Neuron (in vitro differentiated cells): ENCODE data around the gene MID2.

ENCODE experiments used
- H2AFZ ChIP-seq: one replicate; pipeline ENCODE4 v1.6.1; 2013; ENCODE audit warnings: low read depth, mild to moderate bottlenecking, inconsistent platforms, low read length, moderate library complexity
- H3K27me3 ChIP-seq: one replicate; pipeline ENCODE4 v1.6.1; 2013; ENCODE audit warnings: low read length; ENCODE audit not compliant: insufficient read depth
- H3K36me3 ChIP-seq: one replicate; pipeline ENCODE4 v1.6.1; 2013; ENCODE audit warnings: low read length; ENCODE audit not compliant: insufficient read depth
- H3K4me1 ChIP-seq: one replicate; pipeline ENCODE4 v1.6.1; 2013; ENCODE audit warnings: low read length; ENCODE audit not compliant: insufficient read depth
- H3K4me3 ChIP-seq: 2 replicates; pipeline ENCODE4 v1.5.1; 2013; ENCODE audit warnings: mild to moderate bottlenecking, low read length, moderate library complexity
- H3K9me3 ChIP-seq: one replicate; pipeline ENCODE4 v1.6.1; 2013; ENCODE audit warnings: low read length

The MID2 gene

DNA sequence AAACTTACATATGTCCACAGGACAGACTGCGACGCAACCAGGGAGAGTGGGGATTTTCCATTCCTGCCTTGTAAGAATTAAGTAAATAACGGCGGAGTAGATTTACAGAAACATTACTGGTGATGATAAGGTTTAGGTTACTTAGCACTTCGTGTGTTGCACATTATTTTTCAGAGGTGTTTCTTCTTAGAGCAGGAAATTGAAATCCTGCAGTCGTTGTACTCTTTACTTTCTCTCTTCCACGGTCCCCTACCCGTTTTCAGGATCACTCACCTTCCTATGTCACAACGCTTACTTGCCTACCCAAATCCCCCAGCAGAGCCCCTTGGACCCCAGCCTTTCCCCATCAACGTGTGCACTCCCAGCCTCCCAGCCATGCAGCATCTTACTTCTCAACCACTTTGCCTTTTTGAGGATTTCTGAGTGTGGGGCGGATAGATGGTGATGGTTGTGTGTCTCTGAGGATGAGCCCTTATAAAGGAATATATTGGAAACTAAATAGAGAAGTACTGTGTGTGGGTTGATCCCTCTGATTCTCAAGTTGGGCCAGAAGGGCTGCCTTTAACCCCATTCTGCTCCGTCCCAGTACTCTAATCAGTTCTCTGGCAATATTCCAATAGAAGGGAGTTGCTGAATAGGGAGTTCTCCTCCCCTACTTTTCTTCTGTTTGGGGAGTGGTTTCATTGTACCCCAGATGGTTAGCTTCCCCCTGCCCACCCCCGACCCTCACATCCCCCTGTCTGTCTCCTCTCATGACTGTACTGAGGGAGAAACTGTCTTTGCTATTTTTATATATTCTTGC is 1.6 kb downstream of the MID2 start:
- H3K4me1 ChIP-seq, result peaks cover 2% of the 10 kb centered on the region
- peak overlapping the region; percentile 30 for H3K4me3 ChIP-seq
- peaks cover 25% of the 10 kb centered on the region for H3K27me3 ChIP-seq
- H2AFZ ChIP-seq, result no peak overlapping the region
- no peaks in the 10 kb centered on the region for H3K9me3 ChIP-seq
- H3K36me3 ChIP-seq, result no peaks in the 10 kb centered on the region

DNA sequence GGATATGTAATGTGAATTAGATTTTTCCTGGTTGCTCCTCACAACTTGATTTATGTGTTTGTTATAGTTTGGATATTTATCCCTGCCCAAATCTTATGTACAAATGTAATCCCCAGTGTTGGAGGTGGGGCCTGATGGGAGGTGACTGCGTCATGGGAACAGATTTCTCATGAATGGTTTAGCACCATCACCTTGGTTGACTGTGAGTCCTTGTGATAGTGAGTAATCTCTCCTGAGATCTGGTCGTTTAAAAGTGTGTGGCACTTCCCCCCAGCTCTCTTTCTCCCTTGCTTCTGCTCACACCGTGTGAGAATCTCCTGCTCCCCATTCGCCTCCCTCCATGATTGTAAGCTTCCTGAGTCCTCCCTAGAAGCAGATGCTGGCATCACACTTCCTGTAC is 2.2 kb downstream of the MID2 start:
- H3K9me3 ChIP-seq, result no peaks in the 10 kb centered on the region
- H3K36me3 ChIP-seq, result no peaks in the 10 kb centered on the region
- peaks cover 25% of the 10 kb centered on the region for H3K27me3 ChIP-seq
- peaks cover 2% of the 10 kb centered on the region for H3K4me1 ChIP-seq
- no peak overlapping the region for H2AFZ ChIP-seq
- H3K4me3 ChIP-seq, result no peak overlapping the region

- Histone ChIP-seq H3K36me3 (no peaks in the 10 kb centered on the region), H2AFZ (no peak overlapping the region), H3K27me3 (peaks cover 24% of the 10 kb centered on the region), H3K4me1 (peaks cover 2% of the 10 kb centered on the region), H3K9me3 (no peaks in the 10 kb centered on the region), H3K4me3 (no peak overlapping the region)
Observed at GRCh38 chrX:107829878-107830277, 4.2 kb downstream of the MID2 start.

GRCh38 chrX:107831071-107831730 is 5.5 kb downstream of the MID2 start:
- Histone ChIP-seq H3K9me3 (no peaks in the 10 kb centered on the region), H3K4me3 (no peak overlapping the region), H3K36me3 (no peaks in the 10 kb centered on the region), H3K27me3 (peaks cover 17% of the 10 kb centered on the region), H3K4me1 (peaks cover 2% of the 10 kb centered on the region), H2AFZ (no peak overlapping the region)

DNA sequence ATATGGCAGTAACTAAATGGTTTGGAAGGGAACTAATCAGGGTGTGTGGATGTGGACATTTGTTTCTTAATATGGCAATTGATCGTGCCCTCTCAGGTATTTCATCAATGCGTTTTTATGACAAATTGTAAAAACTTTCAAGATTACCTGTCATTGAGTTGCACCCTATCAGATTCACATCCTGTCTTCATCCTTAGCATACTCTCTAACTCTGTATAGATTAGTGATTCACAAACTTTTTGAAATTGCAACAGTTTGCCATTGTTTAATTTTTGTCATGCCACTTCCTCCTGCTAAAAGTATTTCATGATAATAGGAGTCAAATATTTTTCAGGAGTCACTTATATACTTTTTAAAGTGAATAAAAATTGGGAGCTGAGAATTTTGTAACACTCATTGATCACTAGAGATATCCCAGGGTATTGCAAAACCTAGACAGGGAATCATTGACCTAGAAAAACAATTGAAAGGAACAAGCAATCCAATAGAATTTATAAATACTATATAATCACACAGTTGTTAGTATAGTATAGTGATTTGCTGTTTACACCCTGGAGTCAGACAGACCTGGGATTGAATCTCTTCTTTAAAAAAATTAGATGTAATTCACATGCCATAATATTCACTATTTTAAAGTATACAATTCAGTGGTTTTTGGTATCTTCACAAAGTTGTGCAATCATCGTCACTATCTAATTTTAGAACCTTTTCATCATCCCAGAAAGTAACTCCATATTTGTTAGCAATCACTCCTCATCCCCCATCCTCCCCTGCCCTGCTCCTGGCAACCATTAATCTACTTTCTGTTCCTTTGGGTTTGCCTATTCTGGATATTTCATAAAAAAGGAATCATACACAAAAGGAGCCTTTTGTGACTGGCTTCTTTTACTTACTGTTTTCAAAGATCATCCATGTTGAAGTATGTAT is 8.9 kb downstream of the MID2 start:
- Histone ChIP-seq H3K4me3 (no peak overlapping the region), H3K27me3 (peaks cover 2% of the 10 kb centered on the region), H3K4me1 (peaks cover 2% of the 10 kb centered on the region), H3K9me3 (no peaks in the 10 kb centered on the region), H3K36me3 (no peaks in the 10 kb centered on the region), H2AFZ (no peak overlapping the region)

GRCh38 chrX:107836958-107837357 is 11.3 kb downstream of the MID2 start:
- no peak overlapping the region for H2AFZ ChIP-seq
- peaks cover 3% of the 10 kb centered on the region for H3K27me3 ChIP-seq
- H3K36me3 ChIP-seq, result no peaks in the 10 kb centered on the region
- H3K4me1 ChIP-seq, result no peaks in the 10 kb centered on the region
- no peaks in the 10 kb centered on the region for H3K9me3 ChIP-seq
- H3K4me3 ChIP-seq, result no peak overlapping the region

DNA sequence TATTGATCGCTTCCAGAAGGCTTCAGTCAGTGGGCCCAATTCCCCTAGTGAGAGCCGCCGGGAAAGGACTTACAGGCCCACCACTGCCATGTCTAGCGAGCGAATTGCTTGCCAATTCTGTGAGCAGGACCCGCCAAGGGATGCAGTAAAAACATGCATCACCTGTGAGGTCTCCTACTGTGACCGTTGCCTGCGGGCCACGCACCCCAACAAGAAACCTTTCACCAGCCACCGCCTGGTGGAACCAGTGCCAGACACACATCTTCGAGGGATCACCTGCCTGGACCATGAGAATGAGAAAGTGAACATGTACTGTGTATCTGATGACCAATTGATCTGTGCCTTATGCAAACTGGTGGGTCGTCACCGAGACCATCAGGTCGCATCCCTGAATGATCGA is 15.3 kb downstream of the MID2 start:
- H3K4me1 ChIP-seq, result no peaks in the 10 kb centered on the region
- H3K9me3 ChIP-seq, result no peaks in the 10 kb centered on the region
- no peaks in the 10 kb centered on the region for H3K36me3 ChIP-seq
- H2AFZ ChIP-seq, result no peak overlapping the region
- H3K27me3 ChIP-seq, result peaks cover 3% of the 10 kb centered on the region
- no peak overlapping the region for H3K4me3 ChIP-seq

DNA sequence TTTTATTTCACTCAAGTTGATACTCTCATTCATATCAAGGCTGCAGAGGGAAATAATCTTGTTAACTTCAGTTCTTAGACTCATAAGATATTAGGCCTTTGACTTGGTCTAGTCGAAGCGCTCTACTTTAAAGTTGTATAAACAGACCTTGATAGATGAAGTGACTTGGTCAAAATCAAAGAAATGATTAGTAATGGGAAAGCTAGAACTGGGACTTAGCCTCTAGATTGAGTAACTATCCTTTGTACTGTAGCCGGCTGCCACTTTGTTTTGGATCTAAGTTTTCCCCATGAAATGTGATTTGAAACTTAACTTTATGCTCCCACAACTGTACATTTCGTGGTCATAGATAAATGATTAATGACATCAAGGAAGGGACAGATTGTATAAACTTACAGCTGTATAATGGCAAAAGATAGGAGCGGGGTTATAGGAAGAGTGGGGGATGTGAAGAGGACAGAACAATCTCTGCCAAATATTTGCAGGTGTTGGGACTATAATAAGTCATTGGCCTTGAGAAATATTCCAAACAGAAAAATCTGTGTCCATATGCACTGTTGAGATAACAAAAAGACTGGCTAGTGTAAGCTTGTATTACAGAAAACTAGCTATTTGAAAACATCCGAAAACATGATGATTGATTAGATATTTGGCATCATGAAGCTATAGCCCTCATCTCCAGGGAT is 17.2 kb downstream of the MID2 start:
- no peaks in the 10 kb centered on the region for H3K36me3 ChIP-seq
- no peaks in the 10 kb centered on the region for H3K4me1 ChIP-seq
- peaks cover 3% of the 10 kb centered on the region for H3K27me3 ChIP-seq
- H3K9me3 ChIP-seq, result no peaks in the 10 kb centered on the region
- no peak overlapping the region for H3K4me3 ChIP-seq
- no peak overlapping the region for H2AFZ ChIP-seq

DNA sequence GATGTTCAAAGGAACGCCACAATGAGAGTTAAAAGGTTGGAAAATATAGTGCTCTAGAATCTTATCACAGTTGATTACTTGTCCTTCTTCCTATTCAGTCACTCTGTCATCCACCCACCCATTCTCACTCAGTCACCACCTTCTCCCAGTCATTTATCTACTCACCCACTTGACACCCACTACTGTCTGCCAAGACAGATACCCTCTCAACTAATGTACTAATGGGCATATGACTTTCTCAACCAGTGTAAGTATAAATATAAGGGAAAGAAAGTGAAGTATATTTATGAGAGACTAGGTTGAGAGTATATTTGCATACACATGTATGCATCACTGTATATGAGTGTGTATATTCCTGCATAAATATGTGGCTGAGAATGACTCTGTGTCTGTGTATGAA is 20.0 kb downstream of the MID2 start:
- H3K4me3 ChIP-seq, result no peak overlapping the region
- peaks cover 1% of the 10 kb centered on the region for H3K27me3 ChIP-seq
- H3K36me3 ChIP-seq, result no peaks in the 10 kb centered on the region
- no peaks in the 10 kb centered on the region for H3K4me1 ChIP-seq
- H2AFZ ChIP-seq, result no peak overlapping the region
- no peaks in the 10 kb centered on the region for H3K9me3 ChIP-seq

GRCh38 chrX:107848591-107848990 is 22.9 kb downstream of the MID2 start:
- Histone ChIP-seq H3K36me3 (no peaks in the 10 kb centered on the region), H3K9me3 (no peaks in the 10 kb centered on the region), H3K27me3 (peaks cover 3% of the 10 kb centered on the region), H2AFZ (no peak overlapping the region), H3K4me3 (no peak overlapping the region), H3K4me1 (no peaks in the 10 kb centered on the region)

DNA sequence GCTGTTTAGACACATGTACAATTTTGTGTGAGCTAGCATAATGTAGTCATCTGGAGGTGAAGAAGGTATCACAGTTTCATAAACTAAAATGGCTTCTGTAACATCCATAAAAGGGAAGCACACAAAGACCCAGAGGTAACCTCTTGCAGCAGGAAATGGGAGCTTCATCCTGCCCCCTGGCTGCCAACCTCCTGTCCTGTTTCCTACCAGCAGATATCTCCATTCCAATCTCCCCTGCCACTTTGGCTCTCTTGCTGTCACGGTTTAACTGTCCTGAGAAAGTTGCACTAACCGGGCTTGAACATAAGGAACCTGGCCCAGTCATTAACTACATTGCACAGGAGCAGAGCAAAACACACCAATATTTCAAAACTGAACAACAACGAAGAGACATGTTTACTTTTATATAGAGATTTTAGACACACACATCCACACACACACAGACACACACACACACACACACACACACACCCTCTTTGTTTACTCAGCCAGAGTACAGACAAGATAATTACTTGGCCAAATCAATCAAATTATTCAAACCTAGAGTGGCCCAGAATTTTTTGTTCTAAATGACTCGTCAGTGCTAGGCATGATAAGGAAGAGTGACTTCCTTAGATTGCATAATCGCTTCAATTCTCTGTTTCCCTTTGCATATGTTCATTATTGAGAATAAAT is 24.2 kb downstream of the MID2 start:
- Histone ChIP-seq H3K36me3 (no peaks in the 10 kb centered on the region), H3K4me1 (no peaks in the 10 kb centered on the region), H3K27me3 (peaks cover 3% of the 10 kb centered on the region), H3K9me3 (no peaks in the 10 kb centered on the region), H2AFZ (no peak overlapping the region), H3K4me3 (no peak overlapping the region)

DNA sequence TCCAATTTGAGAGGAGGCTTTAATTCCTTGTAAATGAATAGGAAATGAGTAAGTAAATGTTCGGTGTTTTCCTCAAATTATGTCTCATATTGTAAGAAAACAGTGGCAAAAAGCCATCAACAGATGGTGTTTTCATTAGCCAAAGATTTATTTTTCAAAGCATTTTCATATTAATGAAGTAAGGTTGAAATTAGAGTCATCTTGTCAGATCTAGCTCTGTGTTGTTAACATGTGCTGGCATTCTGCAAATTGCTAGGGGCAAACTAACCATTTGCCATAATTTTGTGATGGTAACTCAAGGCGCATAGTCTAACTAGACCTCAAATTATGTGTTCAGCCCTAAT is 24.7 kb downstream of the MID2 start:
- H3K36me3 ChIP-seq, result no peaks in the 10 kb centered on the region
- H3K9me3 ChIP-seq, result no peaks in the 10 kb centered on the region
- peaks cover 3% of the 10 kb centered on the region for H3K27me3 ChIP-seq
- H2AFZ ChIP-seq, result no peak overlapping the region
- H3K4me1 ChIP-seq, result no peaks in the 10 kb centered on the region
- H3K4me3 ChIP-seq, result no peak overlapping the region
